Measurements from ENCODE around the gene DUOXA1.

Gene DUOXA1

GRCh38 chr15:45132844-45133560 lies 3.3 kb upstream of the DUOXA1 start:
- DNase-seq (ENCODE audit: low read depth in 2 of 2), result no peak

- no peak for DNase-seq (ENCODE audit: low read depth in 2 of 2)
Observed at GRCh38 chr15:45131510-45131909, 1.8 kb upstream of the DUOXA1 start.

GRCh38 chr15:45130291-45131000 lies 767 bp upstream of the DUOXA1 start:
- no peak for DNase-seq (ENCODE audit: low read depth in 2 of 2)

GRCh38 chr15:45128971-45129639 lies 574 bp downstream of the DUOXA1 start:
- DNase-seq (ENCODE audit: low read depth in 2 of 2), result no peak

GRCh38 chr15:45126535-45127158 lies 3.0 kb downstream of the DUOXA1 start:
- no peak for DNase-seq (ENCODE audit: low read depth in 2 of 2)

GRCh38 chr15:45123397-45123796 lies 6.3 kb downstream of the DUOXA1 start:
- no peak for DNase-seq (ENCODE audit: low read depth in 2 of 2)

- DNase-seq (ENCODE audit: low read depth in 2 of 2), result no peak
Observed at GRCh38 chr15:45122719-45123118, 7.0 kb downstream of the DUOXA1 start.

GRCh38 chr15:45121706-45122417 lies 7.8 kb downstream of the DUOXA1 start:
- no peak for DNase-seq (ENCODE audit: low read depth in 2 of 2)

- DNase-seq (ENCODE audit: low read depth in 2 of 2), result no peak
Observed at GRCh38 chr15:45121020-45121419, 8.7 kb downstream of the DUOXA1 start.

GRCh38 chr15:45120081-45120972 lies 9.4 kb downstream of the DUOXA1 start:
- no peak for DNase-seq (ENCODE audit: low read depth in 2 of 2)

GRCh38 chr15:45118996-45119395 lies 10.7 kb downstream of the DUOXA1 start:
- DNase-seq (ENCODE audit: low read depth in 2 of 2), result no peak

GRCh38 chr15:45118131-45118588 lies 11.5 kb downstream of the DUOXA1 start:
- peak; percentile 75 to 81 for DNase-seq (ENCODE audit: low read depth in 2 of 2)

GRCh38 chr15:45117308-45118130 lies 12.2 kb downstream of the DUOXA1 start:
- DNase-seq (ENCODE audit: low read depth in 2 of 2), result no peak

- DNase-seq (ENCODE audit: low read depth in 2 of 2), result no peak
Observed at GRCh38 chr15:45116482-45117307, 13.0 kb downstream of the DUOXA1 start.

- no peak for DNase-seq (ENCODE audit: low read depth in 2 of 2)
Observed at GRCh38 chr15:45116006-45116481, 13.6 kb downstream of the DUOXA1 start.

- DNase-seq (ENCODE audit: low read depth in 2 of 2), result no peak
Observed at GRCh38 chr15:45115312-45115820, 14.3 kb downstream of the DUOXA1 start.

- no peak for DNase-seq (ENCODE audit: low read depth in 2 of 2)
Observed at GRCh38 chr15:45114751-45115085, 15.0 kb downstream of the DUOXA1 start.

GRCh38 chr15:45114076-45114750 lies 15.5 kb downstream of the DUOXA1 start, which contains the start of the genes DUOX2 and DUOXA2:
Gene DUOX2 (minus strand): TSS chr15:45114172. CDS start chr15:45113411, 761 bp downstream.
Gene DUOXA2 (plus strand): TSS chr15:45114326. CDS start chr15:45114606, 280 bp downstream.
- no peak for DNase-seq (ENCODE audit: low read depth in 2 of 2)

All from stimulated activated CD4-positive, alpha-beta T cell treated with anti-CD3 and anti-CD28 coated beads, Interleukin-15, amount 100 ng/mL, for 48 hours (primary cell).